GM21825 (cell line): ENCODE results near the gene TCEA3.

Experiments used
- ATAC-seq: cut with Tn5 transposase; IDR thresholded peaks from one replicate; pipeline ENCODE4 v1.9.1; 2021; ENCODE audit warnings: mild to moderate bottlenecking, moderate library complexity; ENCODE audit not compliant: unreplicated experiment

TCEA3 gene

DNA sequence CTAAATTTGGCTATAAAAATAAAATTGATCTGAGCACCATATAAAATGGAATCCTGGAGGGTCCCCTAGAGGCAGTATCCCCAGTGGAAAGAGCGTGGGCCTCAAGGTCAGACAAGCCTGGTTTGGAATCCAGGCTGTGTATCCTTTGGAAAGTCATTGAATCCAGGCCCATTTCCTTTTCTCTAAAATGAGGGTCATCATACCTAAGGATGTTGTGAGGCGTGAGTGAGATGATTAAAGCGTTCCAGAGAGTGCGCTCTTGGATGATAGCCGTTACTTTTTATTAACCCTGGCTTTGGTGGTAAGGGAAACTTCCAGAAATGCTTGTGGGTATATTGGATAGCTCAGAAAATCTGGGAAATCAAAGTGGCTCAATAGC is 54.2 kb downstream of the TCEA3 start:
- no peak for ATAC-seq

DNA sequence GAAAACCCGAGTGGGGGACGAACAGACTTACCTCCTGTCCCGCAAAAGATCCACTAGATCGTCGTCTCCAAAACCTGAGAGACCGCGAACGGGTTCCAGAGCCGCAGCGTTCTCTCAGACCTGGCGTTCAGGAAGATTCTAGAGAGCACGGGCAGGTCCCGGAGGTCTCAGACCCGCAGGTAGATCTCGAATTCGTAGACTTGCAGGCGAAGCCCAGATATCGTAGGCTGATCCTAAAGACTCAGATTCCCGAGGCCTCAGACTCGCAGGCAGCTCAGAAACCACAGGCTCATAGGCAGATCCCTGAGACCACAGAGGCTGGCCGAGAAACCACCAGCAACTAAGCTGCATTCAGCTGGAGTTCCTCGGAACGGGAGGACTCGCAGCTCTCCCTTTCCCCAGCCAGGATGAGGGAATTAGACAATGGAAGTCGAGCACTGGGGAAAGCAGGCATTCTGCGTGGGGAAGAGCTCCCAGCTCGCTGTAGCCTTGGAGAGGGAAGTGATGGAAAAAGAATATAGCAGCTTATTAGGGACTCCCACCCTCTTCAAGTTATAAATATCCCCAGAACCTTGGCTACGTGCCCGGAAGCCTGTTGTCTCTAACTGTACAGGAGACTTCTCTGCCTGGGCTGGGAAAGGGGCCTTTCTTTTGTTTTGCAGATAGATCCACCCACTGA is 55.1 kb downstream of the TCEA3 start, which contains the start of gene ZNF436:
TSS of gene ZNF436 (minus strand) at position 502 of the 679 bp plus-strand sequence. CDS start 1,831 bp downstream, outside the sequence.
- ATAC-seq = no peak

DNA sequence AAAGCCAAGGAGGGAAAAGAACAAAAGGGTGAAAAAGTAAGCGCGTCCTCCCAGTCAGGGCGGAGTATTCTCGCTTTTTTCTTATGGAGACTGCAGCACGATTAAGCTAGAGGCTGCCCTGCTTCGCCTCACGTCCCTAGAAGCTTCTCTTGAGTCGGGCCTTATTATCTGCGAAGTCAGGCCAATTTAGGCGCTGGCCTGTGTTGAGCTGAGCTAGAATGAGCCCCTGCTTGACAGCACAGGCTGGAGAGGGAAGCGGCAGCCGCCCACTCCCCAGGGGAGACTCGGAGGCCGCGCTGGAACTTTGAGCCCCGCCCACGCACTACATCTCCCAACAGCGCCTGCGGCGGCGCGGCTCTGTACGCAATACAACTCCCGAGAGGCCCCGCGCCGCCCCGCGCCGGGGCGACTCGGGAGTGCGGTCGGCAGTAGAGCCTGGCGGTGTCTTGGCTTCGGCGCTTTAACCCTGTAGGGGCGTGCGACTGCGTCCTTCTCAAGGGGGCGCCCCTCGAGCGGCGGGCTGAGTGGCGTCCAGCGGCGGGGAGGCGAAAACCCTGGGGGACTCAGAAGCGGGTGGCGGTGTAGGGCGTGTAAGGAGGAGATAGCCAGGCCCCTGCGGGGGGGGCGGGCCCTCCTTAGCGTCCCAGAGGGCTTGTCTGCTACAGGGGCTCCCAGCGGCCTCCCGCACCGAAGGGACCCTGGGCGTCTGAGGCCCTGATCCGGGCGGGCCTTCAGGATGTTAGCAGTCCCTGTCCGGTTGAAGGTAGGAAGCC is 55.8 kb downstream of the TCEA3 start:
- peak; percentile 66 for ATAC-seq

DNA sequence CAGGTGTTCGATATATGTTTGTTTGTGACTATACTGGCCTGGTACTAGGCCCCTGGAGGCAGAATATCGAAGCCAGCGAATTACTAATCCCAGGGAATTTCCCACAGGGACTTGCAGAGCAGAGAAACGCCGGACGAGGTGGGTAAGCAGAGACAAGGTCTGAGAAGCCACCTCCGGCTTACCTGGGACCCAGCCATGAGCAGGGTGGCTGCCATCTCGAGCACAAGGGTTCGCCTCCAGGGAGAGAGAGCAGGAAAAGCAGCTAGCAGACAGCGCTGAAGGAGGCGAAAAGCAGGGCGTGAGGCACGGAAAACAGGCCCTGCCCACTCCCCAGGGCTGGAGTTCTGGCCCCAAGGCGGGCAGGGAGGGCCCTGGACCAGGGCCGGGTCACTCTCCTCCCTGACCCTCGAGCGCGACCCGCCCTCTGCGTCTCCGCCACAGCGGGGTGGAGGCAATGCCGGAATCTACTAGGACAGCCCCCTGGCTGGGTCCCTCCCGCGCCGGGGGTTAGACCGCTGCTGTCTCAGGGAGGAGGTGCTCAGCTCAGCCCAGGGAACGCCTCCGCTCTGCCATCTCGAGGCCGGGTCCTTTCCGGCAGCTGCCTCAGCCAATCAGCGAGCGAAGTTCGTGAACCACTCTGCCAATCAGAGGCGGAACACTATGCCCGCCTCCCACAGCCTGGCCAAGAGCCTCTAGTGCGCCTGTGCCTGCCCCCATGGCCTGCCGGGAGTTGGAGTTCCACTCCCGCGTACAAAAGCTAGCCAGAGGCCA is 56.6 kb downstream of the TCEA3 start:
- ATAC-seq = peak; percentile 85

DNA sequence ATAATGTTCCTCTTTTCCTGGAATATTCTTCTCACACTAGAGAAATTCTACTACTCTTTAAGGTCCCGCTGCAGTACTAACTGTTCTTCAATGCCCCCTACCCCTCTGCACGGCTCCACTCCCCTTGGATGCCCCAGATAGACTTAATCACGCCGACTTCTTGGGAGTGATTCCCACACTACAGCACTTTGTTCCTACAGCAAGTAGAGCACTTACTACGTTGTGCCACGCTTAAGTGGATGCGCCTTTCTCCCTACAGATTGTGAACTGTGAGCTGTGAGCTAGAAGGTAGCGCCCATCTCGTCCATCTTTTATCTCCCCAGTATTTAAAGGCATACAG is 57.1 kb downstream of the TCEA3 start:
- ATAC-seq = no peak

DNA sequence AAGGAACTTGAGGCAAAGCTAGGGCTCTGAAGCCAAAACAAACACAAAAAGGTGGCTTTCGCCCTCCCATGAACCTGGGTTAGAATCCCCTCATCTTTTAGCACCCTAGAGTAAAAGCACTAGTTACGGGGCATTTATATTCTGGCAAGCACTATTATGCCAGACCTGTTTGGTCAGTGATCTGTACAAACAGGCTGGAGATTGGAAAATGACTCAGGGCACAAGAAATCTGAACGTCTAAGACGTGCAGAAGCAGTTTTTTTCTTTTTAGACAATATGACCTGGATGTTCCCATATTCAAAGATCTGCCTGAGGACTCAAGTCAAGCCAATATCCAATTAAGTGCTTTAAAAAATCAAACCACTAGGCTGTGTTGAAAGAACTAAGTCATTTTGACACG is 58.0 kb downstream of the TCEA3 start:
- no peak for ATAC-seq

DNA sequence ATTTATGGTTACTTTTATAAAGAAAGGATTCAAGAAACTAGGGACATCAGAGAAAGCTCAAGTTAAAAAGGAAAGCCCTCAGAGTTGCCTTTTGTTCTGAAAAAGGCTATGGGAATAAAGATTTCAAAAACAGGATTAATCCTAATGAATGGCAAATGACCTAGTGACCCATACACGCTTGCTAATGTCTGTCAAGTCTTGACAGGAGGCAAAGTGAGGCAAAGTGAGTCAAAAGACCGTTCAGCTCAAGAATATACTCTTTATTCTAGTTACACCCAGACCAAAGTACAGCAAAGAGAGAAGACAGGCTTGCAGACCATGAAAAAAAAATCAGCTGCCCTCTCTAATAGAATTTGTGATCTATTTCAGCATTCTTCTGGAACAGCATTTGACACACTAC is 58.4 kb downstream of the TCEA3 start:
- no peak for ATAC-seq

DNA sequence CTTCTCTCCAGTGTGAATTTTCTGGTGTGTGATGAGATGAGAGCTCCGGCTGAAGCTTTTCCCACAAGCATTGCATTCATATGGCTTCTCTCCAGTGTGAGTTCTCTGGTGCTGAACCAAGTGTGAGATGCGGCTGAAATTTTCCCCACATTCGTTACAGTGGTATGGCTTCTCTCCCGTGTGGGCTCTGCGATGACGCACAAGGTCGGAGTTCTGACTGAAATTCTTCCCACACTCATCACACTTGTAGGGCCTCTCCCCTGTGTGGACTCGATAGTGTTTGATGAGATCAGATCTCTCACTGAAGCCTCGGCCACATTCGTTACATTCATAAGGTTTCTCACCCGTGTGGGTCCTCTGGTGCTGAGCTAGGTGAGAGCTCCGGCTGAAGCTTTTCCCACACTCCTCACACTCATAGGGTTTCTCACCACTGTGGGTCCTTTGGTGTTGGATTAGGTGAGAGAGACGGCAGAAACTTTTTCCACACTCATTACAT is 62.3 kb downstream of the TCEA3 start:
- ATAC-seq = no peak

DNA sequence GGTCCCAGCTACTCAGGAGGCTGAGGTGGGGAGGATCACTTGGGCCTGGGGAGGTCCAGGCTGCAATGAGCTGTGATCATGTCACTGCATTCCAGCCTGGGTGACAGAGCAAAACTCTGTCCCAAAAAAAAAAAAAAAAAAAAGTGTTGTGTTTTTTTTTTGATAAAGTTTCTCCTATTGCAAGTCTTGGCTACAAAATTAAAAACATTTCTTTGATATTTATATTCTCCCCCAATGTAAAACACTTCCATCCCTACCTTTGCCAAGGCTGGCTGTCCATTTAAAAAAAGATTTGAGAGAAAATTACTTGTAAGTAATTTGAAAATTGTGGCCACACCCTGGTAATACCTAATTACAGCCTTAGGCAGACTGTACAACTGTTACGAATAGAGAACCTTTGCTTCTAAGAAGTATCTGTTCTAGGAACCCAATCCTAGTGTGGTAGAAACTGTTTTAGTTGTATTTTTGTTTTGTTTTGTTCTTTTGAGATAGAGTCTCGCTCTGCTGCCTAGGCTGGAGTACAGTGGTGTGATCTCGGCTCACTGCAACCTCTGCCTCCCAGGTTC is 66.2 kb downstream of the TCEA3 start:
- no peak for ATAC-seq

DNA sequence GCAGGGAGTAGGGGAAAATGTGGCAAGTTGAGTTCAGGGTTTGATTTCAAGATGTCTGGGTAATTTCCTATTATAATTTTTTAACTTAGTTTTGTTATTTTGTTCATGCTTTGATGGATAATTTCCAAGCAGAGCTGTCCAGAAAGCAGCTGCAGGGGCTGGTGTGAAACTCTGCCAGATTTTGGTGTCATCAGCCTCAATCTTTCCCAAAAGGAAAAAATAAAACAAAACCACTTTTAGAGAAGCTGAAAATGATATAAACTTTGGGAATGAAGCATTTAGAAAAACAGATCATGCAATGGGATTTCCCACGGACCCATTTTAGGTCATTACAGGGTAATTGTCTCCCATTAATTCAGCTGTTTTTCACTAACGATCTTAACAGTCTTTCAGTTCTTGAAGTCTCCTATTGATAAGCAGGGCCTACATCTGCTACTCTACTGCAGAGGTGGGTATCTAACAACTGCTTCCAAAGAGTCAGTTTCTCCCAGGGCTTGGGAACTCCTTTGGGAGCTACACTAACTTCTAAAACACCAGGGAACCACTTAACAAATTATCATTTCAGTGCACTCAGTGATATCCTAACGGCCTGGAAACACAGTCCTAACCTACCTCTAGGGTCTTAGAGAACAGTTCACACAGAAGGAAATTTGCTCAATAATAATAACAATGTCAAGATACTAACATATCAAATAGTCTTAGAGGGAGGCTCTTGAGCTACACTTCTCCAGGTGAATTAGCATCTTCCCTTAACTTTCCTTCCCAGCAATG is 67.2 kb downstream of the TCEA3 start:
- ATAC-seq = no peak

DNA sequence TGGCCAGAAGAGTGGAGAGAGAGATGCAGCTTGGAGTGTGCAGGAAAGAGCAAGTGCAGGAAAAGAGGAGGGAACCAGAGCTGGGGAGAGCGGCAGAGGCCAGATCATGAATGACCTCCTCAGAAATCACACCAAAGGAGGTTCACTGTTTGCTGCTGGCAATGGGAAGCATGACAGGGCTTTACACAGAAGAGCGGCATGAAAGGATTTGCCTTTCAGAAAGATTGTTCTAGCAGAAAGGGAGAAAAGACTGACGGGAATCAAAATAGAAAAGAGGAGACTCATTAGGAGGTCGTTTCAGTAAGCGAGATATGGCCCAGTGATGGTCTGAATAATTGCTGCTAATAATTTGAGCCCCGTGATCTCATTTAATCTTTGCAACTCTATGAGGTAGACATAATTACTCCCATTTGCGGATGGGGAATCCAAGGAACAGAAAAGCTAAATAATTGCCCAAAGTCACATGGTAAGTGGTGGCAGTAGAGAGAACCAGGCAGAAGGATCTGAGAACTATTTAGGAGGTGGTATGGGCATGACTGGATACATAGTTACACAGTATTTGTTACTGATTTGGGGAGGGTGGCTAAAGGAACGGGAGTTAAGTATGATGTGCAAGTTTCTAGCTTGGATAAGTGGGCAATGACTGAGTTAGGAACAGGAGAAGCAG is 67.9 kb downstream of the TCEA3 start:
- ATAC-seq = no peak

DNA sequence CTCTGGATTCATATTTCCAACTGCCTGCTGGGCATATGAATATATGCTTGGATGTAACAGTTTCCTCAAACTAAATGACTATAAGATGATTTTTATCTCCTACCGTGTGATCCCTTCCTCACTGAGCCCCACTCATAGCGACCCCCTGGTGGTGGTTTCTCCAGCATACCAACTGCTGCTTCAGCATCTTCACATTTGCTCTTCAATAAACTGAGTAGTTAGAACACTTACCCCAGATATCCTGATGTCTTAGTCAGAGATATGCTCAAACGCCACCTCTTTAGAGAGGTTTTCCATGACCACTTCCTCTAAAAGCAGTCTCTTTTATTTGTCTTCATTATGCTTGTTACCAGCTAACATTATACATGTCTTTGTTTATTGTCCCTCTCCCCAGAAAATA is 70.3 kb downstream of the TCEA3 start:
- ATAC-seq = no peak

DNA sequence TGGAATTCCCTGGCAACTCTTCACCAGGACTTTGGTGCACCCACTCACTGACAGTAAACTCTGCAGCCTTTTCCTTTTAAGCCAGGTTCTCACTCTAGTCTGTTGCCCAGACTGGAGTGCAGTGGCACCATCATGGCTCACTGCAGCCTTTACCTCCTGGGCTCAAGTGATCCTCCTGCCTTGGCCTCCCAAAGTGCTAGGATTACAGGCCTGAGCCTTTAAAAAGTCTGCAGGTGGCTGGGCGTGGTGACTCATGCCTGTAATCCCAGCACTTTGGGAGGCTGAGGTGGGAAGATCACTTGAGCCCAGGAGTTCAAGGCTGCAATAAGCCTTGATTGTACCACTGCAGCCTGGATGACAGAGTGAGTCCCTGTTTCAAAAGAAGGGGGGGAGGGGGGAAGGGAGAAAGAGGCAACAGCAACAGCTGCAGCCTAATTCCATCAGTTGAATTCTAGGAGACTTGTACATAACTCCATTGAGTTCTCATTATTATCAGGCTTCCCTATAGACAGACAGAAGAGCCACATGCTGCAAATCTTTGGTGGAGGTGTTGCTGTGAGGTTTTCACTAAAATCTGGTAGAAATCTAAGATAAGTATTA is 72.4 kb downstream of the TCEA3 start:
- ATAC-seq = no peak

DNA sequence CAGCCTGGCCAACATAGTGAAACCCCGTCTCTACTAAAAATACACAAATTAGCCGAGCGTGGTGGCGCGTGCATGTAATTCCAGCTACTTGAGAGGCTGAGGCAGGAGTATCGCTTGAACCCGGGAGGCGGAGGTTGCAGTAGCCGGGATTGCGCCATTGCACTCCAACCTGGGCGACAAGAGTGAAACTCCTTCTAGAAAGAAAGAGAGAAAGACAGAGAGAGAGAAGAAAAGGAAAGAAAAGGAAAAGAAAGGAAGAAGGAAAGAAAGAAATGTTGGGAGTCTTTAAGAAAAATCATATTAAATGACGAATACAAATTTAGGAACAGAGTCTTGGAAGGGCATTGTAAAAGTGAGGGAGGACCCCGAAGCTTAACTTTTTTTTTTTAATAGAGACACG is 78.6 kb downstream of the TCEA3 start:
- ATAC-seq = no peak

DNA sequence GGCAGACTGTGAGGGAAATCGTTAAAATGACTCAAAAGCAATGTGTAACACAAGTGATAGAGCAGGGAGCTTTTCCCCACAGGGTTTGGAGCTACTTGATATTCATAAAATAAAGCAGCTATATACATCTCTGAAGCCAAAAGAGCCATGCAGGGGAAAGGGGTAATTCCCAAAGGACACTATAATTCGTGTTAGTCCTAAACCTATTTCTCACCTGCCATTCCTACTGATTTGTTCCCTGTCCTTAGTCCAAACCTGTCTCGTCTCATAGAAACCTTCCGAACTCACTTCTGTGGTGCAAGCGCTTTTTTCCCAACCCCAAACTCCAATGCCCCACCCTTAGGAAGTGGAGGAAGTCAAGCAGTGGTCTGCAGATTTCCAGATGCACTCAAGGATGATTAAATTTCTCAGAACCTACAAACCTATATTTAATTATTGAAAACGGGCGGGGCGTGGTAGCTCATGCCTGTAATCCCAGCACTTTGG is 79.5 kb downstream of the TCEA3 start:
- no peak for ATAC-seq

DNA sequence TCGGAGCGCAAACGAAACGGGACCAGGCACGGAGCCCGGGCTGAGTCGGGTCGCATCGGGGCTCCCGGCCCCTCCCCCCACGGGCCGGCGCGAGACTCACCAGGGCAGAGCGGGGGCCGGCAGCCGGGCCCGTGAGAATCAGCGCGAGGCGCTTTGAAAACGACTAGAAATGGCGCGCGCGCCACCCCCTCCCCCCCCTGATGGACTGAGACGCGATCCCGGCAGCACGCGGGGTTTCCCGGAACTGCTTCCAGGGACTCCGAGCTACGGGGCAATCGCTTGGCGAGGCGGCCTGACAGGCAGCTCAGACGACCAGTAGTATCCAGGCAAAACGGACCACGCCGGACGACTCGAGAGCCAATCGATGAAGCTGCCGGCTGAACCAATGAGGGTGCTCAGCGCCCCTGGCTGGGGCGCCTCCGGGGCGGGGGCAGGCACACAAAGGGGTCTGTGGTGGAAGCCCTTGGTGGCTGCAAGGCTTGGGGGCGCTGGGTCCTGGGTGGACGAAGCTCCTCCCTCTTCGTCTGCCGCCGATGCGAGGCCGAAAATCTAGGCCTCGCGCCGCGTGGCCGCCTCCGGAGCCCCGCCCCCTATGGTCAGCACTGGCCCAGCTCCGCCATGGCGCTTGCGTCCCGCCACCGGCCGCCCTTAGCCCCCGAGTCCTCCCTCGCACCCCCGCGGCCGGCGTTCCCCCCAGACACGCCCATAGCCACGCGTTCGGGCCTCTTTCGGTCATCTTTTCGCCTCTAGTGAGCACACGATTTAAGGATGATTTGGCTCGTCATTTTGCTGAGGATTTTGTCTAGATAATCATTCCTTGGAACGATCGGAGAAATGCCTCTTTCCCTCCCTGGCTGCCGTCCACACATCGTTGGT is 80.2 kb downstream of the TCEA3 start, which contains the start of gene HNRNPR:
TSS of gene HNRNPR (minus strand) at position 174 of the 876 bp plus-strand sequence. CDS start 3,276 bp downstream, outside the sequence.
- peak; percentile 91 for ATAC-seq

DNA sequence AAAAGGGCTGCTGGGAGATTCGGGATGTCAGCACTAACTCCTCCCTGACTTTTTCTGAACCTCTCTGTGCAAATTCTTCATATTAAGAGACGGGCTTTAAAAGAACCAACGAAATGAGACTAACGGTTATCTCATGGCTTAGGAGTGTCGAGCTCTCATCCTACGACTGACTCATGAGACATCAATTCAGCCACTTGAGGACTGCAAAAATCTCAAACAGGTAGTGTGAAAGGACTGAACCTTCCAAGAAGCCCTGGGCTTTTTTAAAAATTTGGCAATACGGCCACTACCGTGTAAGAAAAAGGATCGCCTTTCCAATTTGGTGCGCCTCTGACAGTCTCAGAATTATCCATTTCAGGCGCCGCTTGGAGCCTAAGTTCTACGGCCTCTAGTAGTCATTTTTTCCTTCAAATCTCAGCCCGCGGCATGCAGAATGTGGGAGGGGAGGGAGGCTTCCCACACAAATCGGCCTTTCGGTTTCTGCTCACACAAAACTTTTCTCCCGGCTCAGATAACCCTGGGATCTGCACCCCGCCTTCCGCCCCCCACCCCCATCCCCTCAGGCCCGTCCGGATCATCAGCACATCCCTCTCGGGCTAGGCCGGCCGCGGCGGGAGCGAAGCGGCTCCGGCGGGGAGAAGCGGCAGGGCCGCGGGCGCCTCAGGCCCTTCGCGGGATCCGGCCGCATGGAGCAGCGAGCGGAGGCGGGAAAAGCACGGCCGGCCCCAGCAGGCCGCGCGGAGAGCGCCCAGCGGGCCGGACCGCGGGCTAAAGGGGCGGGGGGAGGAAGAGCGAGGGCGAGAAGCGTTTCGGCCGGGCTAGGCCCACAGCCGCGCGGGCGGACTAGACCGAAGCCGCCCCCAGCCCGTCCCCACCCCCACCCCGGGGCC is 81.1 kb downstream of the TCEA3 start:
- peak; percentile 23 for ATAC-seq
